Mesenchymal stem cell (in vitro differentiated cells and primary cell): Measurements from ENCODE around the gene PLEKHS1.

Source experiments
- DNase-seq: peaks from one replicate; pipeline ENCODE4 v3.0.0-alpha.2; 2013
- H2AFZ ChIP-seq: one replicate; pipeline ENCODE4 v1.6.1; 2013; ENCODE audit warnings: low read depth, mild to moderate bottlenecking, control low read depth, inconsistent platforms, low read length, moderate library complexity
- H2AK5ac ChIP-seq: 2 replicates; pipeline ENCODE4 v1.6.1; 2013; ENCODE audit warnings: low read length, moderate library complexity, mild to moderate bottlenecking, inconsistent platforms; ENCODE audit not compliant: severe bottlenecking
- H2BK120ac ChIP-seq: one replicate; pipeline ENCODE4 v1.6.1; 2013; ENCODE audit warnings: low read depth, mild to moderate bottlenecking, inconsistent platforms, low read length, moderate library complexity
- H2BK12ac ChIP-seq, 2 experiments: one replicate each; pipeline ENCODE4 v1.6.1; 2013; ENCODE audit warnings: inconsistent platforms in 2 of 2, low read length in 2 of 2, mild to moderate bottlenecking in 2 of 2, moderate library complexity in 2 of 2, control low read depth in 1 of 2
- H2BK15ac ChIP-seq: one replicate; pipeline ENCODE4 v1.6.1; 2013; ENCODE audit warnings: mild to moderate bottlenecking, low read depth, inconsistent platforms; ENCODE audit not compliant: poor library complexity, severe bottlenecking
- H2BK5ac ChIP-seq: 2 replicates; pipeline ENCODE4 v1.6.1; 2013; ENCODE audit warnings: low read depth, mild to moderate bottlenecking, low read length, control low read depth, inconsistent platforms; ENCODE audit not compliant: poor library complexity, severe bottlenecking
- H3K14ac ChIP-seq, 2 experiments: one replicate each; pipeline ENCODE4 v1.6.1; 2013; ENCODE audit warnings: inconsistent platforms in 2 of 2, low read length in 2 of 2, control low read depth in 1 of 2, mild to moderate bottlenecking in 1 of 2, moderate library complexity in 1 of 2
- H3K18ac ChIP-seq, 2 experiments: one replicate each; pipeline ENCODE4 v1.6.1; 2013; ENCODE audit warnings: inconsistent platforms in 2 of 2, low read length in 2 of 2, control low read depth in 1 of 2, low read depth in 1 of 2, mild to moderate bottlenecking in 1 of 2
- H3K23ac ChIP-seq, 2 experiments: one replicate each; pipeline ENCODE4 v1.6.1; 2013; ENCODE audit warnings: inconsistent platforms in 2 of 2, low read length in 2 of 2, mild to moderate bottlenecking in 2 of 2, moderate library complexity in 2 of 2, control low read depth in 1 of 2
- H3K27ac ChIP-seq: 2 replicates; pipeline ENCODE4 v1.5.1; 2013; ENCODE audit warnings: mild to moderate bottlenecking, moderate library complexity, low read length, control low read depth, inconsistent platforms; ENCODE audit not compliant: poor library complexity, severe bottlenecking
- H3K27me3 ChIP-seq, 2 experiments: 2 replicates each; pipeline versions ENCODE4 v1.6.1 to v1.7.0; 2013; ENCODE audit warnings: low read length in 2 of 2, mild to moderate bottlenecking in 2 of 2, moderate library complexity in 2 of 2, control low read depth in 1 of 2, inconsistent platforms in 1 of 2; ENCODE audit not compliant: control insufficient read depth in 1 of 2, insufficient read depth in 1 of 2
- H3K36me3 ChIP-seq, 2 experiments: 2 replicates each; pipeline versions ENCODE4 v1.6.1 to v1.7.0; 2013; ENCODE audit warnings: low read length in 2 of 2, control low read depth in 1 of 2, inconsistent platforms in 1 of 2, low read depth in 1 of 2, mild to moderate bottlenecking in 1 of 2; ENCODE audit not compliant: insufficient read depth in 2 of 2, control insufficient read depth in 1 of 2
- H3K4ac ChIP-seq, 2 experiments: one replicate each; pipeline ENCODE4 v1.6.1; 2013; ENCODE audit warnings: inconsistent platforms in 2 of 2, low read length in 2 of 2, mild to moderate bottlenecking in 2 of 2, moderate library complexity in 2 of 2, control low read depth in 1 of 2, low read depth in 1 of 2
- H3K4me1 ChIP-seq: 2 replicates; pipeline ENCODE4 v1.6.1; 2013; ENCODE audit warnings: low read depth, low read length, control low read depth; ENCODE audit not compliant: control insufficient read depth, insufficient read depth
- H3K4me2 ChIP-seq: 2 replicates; pipeline ENCODE4 v1.6.1; 2013; ENCODE audit warnings: low read length, mild to moderate bottlenecking, inconsistent platforms; ENCODE audit not compliant: poor library complexity, severe bottlenecking
- H3K4me3 ChIP-seq, 2 experiments: 2 replicates each; pipeline versions ENCODE4 v1.5.1 to v1.7.0; 2013; ENCODE audit warnings: low read length in 2 of 2, mild to moderate bottlenecking in 2 of 2, control low read depth in 1 of 2, low read depth in 1 of 2; ENCODE audit not compliant: insufficient read depth in 1 of 2
- H3K79me1 ChIP-seq: replicated peaks from 2 replicates; pipeline ENCODE4 v1.6.1; 2013; ENCODE audit warnings: mild to moderate bottlenecking, control low read depth, low read length, inconsistent platforms; ENCODE audit not compliant: poor library complexity, severe bottlenecking
- H3K9ac ChIP-seq: 2 replicates; pipeline ENCODE4 v1.7.0; 2013; ENCODE audit warnings: mild to moderate bottlenecking, low read length, moderate library complexity
- H3K9me3 ChIP-seq: 2 replicates; pipeline ENCODE4 v1.7.0; 2013; ENCODE audit warnings: mild to moderate bottlenecking, low read length; ENCODE audit not compliant: control insufficient read depth
- H4K8ac ChIP-seq: one replicate; pipeline ENCODE4 v1.6.1; 2013; ENCODE audit warnings: inconsistent platforms, mild to moderate bottlenecking, low read length, moderate library complexity
- H4K91ac ChIP-seq: one replicate; pipeline ENCODE4 v1.6.1; 2013; ENCODE audit warnings: mild to moderate bottlenecking, low read length, inconsistent platforms
- WGBS: methylation state at CpG from one replicate; pipeline ENCODE4 v1.1.7; 2013; ENCODE audit warnings: mixed read lengths; 5-methylcytosine and 5-hydroxymethylcytosine counted together

Gene PLEKHS1

GRCh38 chr10:113712755-113713639, 38.5 kb upstream of the PLEKHS1 start:
- Histone ChIP-seq H3K79me1 (peaks cover 25% of the 10 kb centered on the region), H3K36me3 (peaks cover 14 to 40% of the 10 kb centered on the region in 2 experiments), H2BK15ac (no peak overlapping the region), H3K14ac (no peak overlapping the region), H3K4ac (no peak overlapping the region), H2BK5ac (no peak overlapping the region), H3K9me3 (no peaks in the 10 kb centered on the region), H4K8ac (no peak overlapping the region), H3K4me1 (peaks cover 12% of the 10 kb centered on the region), H3K18ac (no peak overlapping the region), H3K4me3 (no peak overlapping the region), H2AK5ac (no peak overlapping the region), H3K27me3 (no peaks in the 10 kb centered on the region), H2BK120ac (no peak overlapping the region), H4K91ac (no peak overlapping the region), H3K27ac (no peak overlapping the region), H3K4me2 (no peak overlapping the region), H3K23ac (no peak overlapping the region), H2AFZ (no peak overlapping the region), H3K9ac (no peak overlapping the region), H2BK12ac (no peak overlapping the region)
- WGBS: 89% methylated on average over 8 of the region's 8 CpGs
- DNase-seq: no peak

- H2AFZ ChIP-seq: no peak overlapping the region
- no peak overlapping the region for H3K18ac ChIP-seq
- no peak overlapping the region for H2BK12ac ChIP-seq
- no peak overlapping the region for H3K9ac ChIP-seq
- H3K23ac ChIP-seq: no peak overlapping the region
- H3K27me3 ChIP-seq: no peaks in the 10 kb centered on the region
- no peak overlapping the region for H4K8ac ChIP-seq
- no peak overlapping the region for H3K4me3 ChIP-seq
- WGBS: no CpG with 5 or more reads among the region's 2 CpGs
- no peak overlapping the region for H3K4me2 ChIP-seq
- H2BK120ac ChIP-seq: no peak overlapping the region
- H4K91ac ChIP-seq: no peak overlapping the region
- H2BK15ac ChIP-seq: no peak overlapping the region
- peaks cover 14 to 42% of the 10 kb centered on the region in 2 experiments for H3K36me3 ChIP-seq
- H2AK5ac ChIP-seq: no peak overlapping the region
- no peak overlapping the region for H3K27ac ChIP-seq
- no peak for DNase-seq
- no peak overlapping the region for H3K14ac ChIP-seq
- H3K9me3 ChIP-seq: no peaks in the 10 kb centered on the region
- no peak overlapping the region for H3K4ac ChIP-seq
- H3K4me1 ChIP-seq: peaks cover 12% of the 10 kb centered on the region
- peaks cover 26% of the 10 kb centered on the region for H3K79me1 ChIP-seq
- no peak overlapping the region for H2BK5ac ChIP-seq
Observed at GRCh38 chr10:113713640-113713982, 37.9 kb upstream of the PLEKHS1 start.

- Histone ChIP-seq H3K4me2 (no peak overlapping the region), H3K36me3 (peaks cover 23 to 62% of the 10 kb centered on the region in 2 experiments), H3K14ac (no peak overlapping the region), H2AK5ac (no peak overlapping the region), H3K27ac (no peak overlapping the region), H2BK5ac (no peak overlapping the region), H2AFZ (no peak overlapping the region), H3K9ac (no peak overlapping the region), H4K8ac (no peak overlapping the region), H3K4ac (no peak overlapping the region), H2BK15ac (no peak overlapping the region), H2BK120ac (no peak overlapping the region), H3K79me1 (peaks cover 39% of the 10 kb centered on the region), H3K23ac (no peak overlapping the region), H2BK12ac (no peak overlapping the region), H3K4me1 (peaks cover 6% of the 10 kb centered on the region), H3K18ac (no peak overlapping the region), H3K27me3 (no peaks in the 10 kb centered on the region), H3K9me3 (no peaks in the 10 kb centered on the region), H3K4me3 (no peak overlapping the region), H4K91ac (no peak overlapping the region)
- no peak for DNase-seq
- WGBS: 85% methylated on average over 2 of the region's 2 CpGs
Observed at GRCh38 chr10:113716109-113716910, 35.2 kb upstream of the PLEKHS1 start.
